CD4-positive, alpha-beta T cell (primary cell): Measurements from ENCODE around the gene ZCWPW1. TPM values are rescaled to one million over a fixed set of nuclear protein-coding genes. Genes with fewer than 3 reads are reported as not detected.
A peak's percentile ranks its signal among the peaks of the same experiment; 100 is the strongest.

Experiments
- ATAC-seq: fragments of 200-7000 bp; cut with Tn5 transposase; one replicate; pipeline ENCODE4 v1.10.0; 2022; ENCODE audit warnings: mild to moderate bottlenecking; ENCODE audit not compliant: poor library complexity
- CTCF ChIA-PET: fragments of 350-600 bp; sonication (Branson Sonifier 250); formaldehyde crosslinking; loops from one replicate; lab custom pipeline; 2021; ENCODE audit warnings: antibody characterized with exemption, inconsistent platforms; lab: Charles Lee
- POLR2A ChIA-PET: fragments of 350-600 bp; sonication (Branson Sonifier 250); formaldehyde crosslinking; loops from one replicate; lab custom pipeline; 2021; ENCODE audit warnings: antibody characterized with exemption, inconsistent platforms; lab: Charles Lee
- DNase-seq, 14 experiments: peaks; one replicate each; pipeline ENCODE4 v3.0.0-alpha.2; 2013 to 2020; ENCODE audit warnings: mixed read lengths in 2 of 14
- H3K27ac ChIP-seq, 2 donors: one replicate each; pipeline versions ENCODE4 v1.5.1 to v1.7.0; 2013; ENCODE audit warnings: low read length in 2 of 2, low read depth in 1 of 2, mild to moderate bottlenecking in 1 of 2
- H3K27me3 ChIP-seq, 2 experiments: 1 replicate in 1 of 2; 2 replicates in 1 of 2; pipeline versions ENCODE4 v1.6.1 to v1.7.0; 2013; ENCODE audit warnings: low read length in 2 of 2, control low read depth in 1 of 2, mild to moderate bottlenecking in 1 of 2, moderate library complexity in 1 of 2; ENCODE audit not compliant: insufficient read depth in 2 of 2, control insufficient read depth in 1 of 2
- H3K36me3 ChIP-seq: one replicate; pipeline ENCODE4 v1.6.1; 2013; ENCODE audit warnings: low read length, control low read depth; ENCODE audit not compliant: insufficient read depth
- H3K4me1 ChIP-seq: one replicate; pipeline ENCODE4 v1.6.1; 2013; ENCODE audit warnings: low read length, control low read depth; ENCODE audit not compliant: insufficient read depth
- H3K4me3 ChIP-seq: one replicate; pipeline ENCODE4 v1.5.1; 2013; ENCODE audit warnings: mild to moderate bottlenecking, low read length, moderate library complexity
- H3K9me3 ChIP-seq, 2 experiments: 1 replicate in 1 of 2; 2 replicates in 1 of 2; pipeline versions ENCODE4 v1.6.1 to v1.7.0; 2013; ENCODE audit warnings: low read length in 2 of 2, mild to moderate bottlenecking in 2 of 2, control low read depth in 1 of 2, moderate library complexity in 1 of 2; ENCODE audit not compliant: control insufficient read depth in 1 of 2, insufficient read depth in 1 of 2
- H3K27ac Mint-ChIP-seq: one replicate; pipeline ENCODE4 v1.8.0; 2020; ENCODE audit warnings: mixed read lengths
- H3K27me3 Mint-ChIP-seq: one replicate; pipeline ENCODE4 v1.8.0; 2021; ENCODE audit warnings: mixed read lengths
- H3K36me3 Mint-ChIP-seq: one replicate; pipeline ENCODE4 v1.8.0; 2021; ENCODE audit warnings: low read depth, mixed read lengths
- H3K4me1 Mint-ChIP-seq: one replicate; pipeline ENCODE4 v1.8.0; 2021; ENCODE audit warnings: low read depth, mixed read lengths
- H3K4me3 Mint-ChIP-seq: one replicate; pipeline ENCODE4 v1.8.0; 2020; ENCODE audit warnings: mild to moderate bottlenecking, mixed read lengths
- H3K9me3 Mint-ChIP-seq: one replicate; pipeline ENCODE4 v1.8.0; 2020; ENCODE audit warnings: mixed read lengths
- intact Hi-C, 2 experiments: fragments of 100-400 bp; cut with DNase I in 1 of 2; cut with micrococcal nuclease in 1 of 2; formaldehyde crosslinking; loops; one replicate each; pipeline versions ENCODE4 v1.15.1 to v1.9.0; 2023 to 2025; cut with DNase I, micrococcal nuclease
- total RNA-seq, 174 experiments: library from RNA in 2 of 174; stranded (reverse) in 2 of 174; gene quantifications; one replicate each; pipeline ENCODE4 v1.2.3 and lab custom pipeline; 2021 to 2026
- TF ChIP-seq, protein P1 (sequence below): fragments of 200-600 bp; IDR thresholded peaks from one replicate; pipeline ENCODE4 v1.8.0; 2022; ENCODE audit warnings: antibody characterized with exemption, mild to moderate bottlenecking

ZCWPW1 gene
- total RNA-seq, 2 experiments from 2014 or later: 4.4 to 6.5 TPM

- Histone ChIP-seq H3K9me3 (no peaks in the 10 kb centered on the region), H3K27ac (no peak overlapping the region), H3K36me3 (no peaks in the 10 kb centered on the region), H3K27me3 (no peaks in the 10 kb centered on the region), H3K4me1 (peaks cover 27% of the 10 kb centered on the region), H3K4me3 (no peak overlapping the region)
- Mint-ChIP-seq H3K27me3 (no peaks in the 10 kb centered on the region), H3K4me1 (peaks cover 15% of the 10 kb centered on the region), H3K36me3 (no peaks in the 10 kb centered on the region), H3K27ac (no peak overlapping the region), H3K9me3 (no peaks in the 10 kb centered on the region), H3K4me3 (no peak overlapping the region)
- no peak for DNase-seq
- ChIA-PET POLR2A (interaction anchor here (1.2 to 2.8 kb wide), 2 partner anchors 9 to 17 kb away, joined by 3 to 10 read pairs; partner anchors contain the start of gene ZCWPW1), CTCF (no interaction called here)
- ATAC-seq: no peak
- TF ChIP-seq, protein P1, sequence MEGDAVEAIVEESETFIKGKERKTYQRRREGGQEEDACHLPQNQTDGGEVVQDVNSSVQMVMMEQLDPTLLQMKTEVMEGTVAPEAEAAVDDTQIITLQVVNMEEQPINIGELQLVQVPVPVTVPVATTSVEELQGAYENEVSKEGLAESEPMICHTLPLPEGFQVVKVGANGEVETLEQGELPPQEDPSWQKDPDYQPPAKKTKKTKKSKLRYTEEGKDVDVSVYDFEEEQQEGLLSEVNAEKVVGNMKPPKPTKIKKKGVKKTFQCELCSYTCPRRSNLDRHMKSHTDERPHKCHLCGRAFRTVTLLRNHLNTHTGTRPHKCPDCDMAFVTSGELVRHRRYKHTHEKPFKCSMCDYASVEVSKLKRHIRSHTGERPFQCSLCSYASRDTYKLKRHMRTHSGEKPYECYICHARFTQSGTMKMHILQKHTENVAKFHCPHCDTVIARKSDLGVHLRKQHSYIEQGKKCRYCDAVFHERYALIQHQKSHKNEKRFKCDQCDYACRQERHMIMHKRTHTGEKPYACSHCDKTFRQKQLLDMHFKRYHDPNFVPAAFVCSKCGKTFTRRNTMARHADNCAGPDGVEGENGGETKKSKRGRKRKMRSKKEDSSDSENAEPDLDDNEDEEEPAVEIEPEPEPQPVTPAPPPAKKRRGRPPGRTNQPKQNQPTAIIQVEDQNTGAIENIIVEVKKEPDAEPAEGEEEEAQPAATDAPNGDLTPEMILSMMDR: no peak
- intact Hi-C loops: no loop called here
Observed at GRCh38 chr7:100446040-100446439, 17.5 kb upstream of the ZCWPW1 start.

DNA sequence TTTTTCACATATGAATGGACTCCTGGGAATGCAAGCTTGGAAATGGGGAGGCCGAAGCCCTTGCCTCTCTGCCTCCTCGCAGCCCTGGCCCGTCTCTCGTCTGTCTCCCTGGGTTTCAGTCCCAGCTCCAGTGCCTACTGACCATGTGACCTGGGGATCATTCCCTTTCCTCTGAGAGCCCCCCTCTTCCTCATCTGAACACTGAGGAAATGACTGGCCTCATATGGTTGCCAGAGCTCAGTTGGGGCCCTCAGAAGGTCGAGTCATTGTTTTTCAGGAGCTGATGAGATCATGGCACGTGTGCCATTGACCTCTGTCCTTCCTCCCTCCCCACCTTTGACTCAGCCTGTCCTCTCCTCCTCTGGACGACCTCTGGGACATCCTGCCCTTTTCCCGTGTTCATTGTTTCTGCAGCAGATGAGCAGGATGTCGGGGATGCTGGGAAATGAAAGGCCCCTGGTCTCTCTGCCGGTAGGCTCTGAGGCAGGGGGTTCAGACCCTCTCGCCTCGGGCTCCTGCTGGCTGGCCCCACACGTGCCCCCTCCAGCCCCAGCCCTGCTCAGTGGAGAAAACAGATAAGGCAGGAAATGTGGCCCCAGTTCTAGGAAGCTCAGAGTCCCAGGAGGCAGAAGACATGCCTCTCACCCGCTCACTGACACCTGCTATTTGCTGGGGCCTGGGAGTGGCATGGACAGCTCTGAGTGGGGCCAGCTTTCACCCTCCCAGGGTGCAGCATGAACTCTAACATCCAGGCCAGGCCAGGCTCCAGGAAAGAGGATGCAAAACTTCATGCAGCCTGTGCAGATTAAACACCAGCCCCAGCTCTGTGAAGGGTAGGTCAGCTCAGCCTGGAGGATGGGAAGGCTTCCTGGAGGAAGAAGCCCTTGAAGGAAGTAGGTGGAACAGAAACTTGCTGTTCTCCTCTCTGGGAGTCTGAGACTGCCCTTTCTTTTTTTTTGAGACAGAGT lies 16.1 kb upstream of the ZCWPW1 start:
- Mint-ChIP-seq H3K4me3 (no peak overlapping the region), H3K27me3 (no peaks in the 10 kb centered on the region), H3K4me1 (peaks cover 6% of the 10 kb centered on the region), H3K9me3 (no peaks in the 10 kb centered on the region), H3K36me3 (no peaks in the 10 kb centered on the region), H3K27ac (no peak overlapping the region)
- TF ChIP-seq, protein P1: no peak
- no peak overlapping the region for H3K27ac ChIP-seq
- ChIA-PET POLR2A (interaction anchor here (0.6 to 2.8 kb wide), 5 partner anchors 8 to 176 kb away, joined by 3 to 10 read pairs (median 3); partner anchors contain the start of genes FBXO24, LRCH4 and ZCWPW1), CTCF (interaction anchor here (0.5 kb wide), 1 partner anchor 97 kb away, joined by 3 read pairs; no protein-coding TSS in a partner anchor)
- ATAC-seq (no peak), DNase-seq (peak in 2 of 14 experiments; percentile 49 to 61)
- no peaks in the 10 kb centered on the region for H3K27me3 ChIP-seq
- no peak overlapping the region for H3K4me3 ChIP-seq
- H3K9me3 ChIP-seq: no peaks in the 10 kb centered on the region
- H3K4me1 ChIP-seq: peaks cover 16% of the 10 kb centered on the region
- no peaks in the 10 kb centered on the region for H3K36me3 ChIP-seq
- intact Hi-C loops: no loop called here

- H3K4me1 Mint-ChIP-seq: peaks cover 6% of the 10 kb centered on the region
- no peak overlapping the region for H3K27ac ChIP-seq
Observed at GRCh38 chr7:100443096-100443840, 14.8 kb upstream of the ZCWPW1 start.

More at GRCh38 chr7:100443096-100443840, 14.8 kb upstream of the ZCWPW1 start:
- Mint-ChIP-seq H3K36me3 (no peaks in the 10 kb centered on the region), H3K4me3 (no peak overlapping the region), H3K27me3 (no peaks in the 10 kb centered on the region), H3K27ac (no peak overlapping the region), H3K9me3 (no peaks in the 10 kb centered on the region)
- H3K27me3 ChIP-seq: no peaks in the 10 kb centered on the region
- peaks cover 16% of the 10 kb centered on the region for H3K4me1 ChIP-seq
- intact Hi-C loops: no loop called here
- ChIA-PET CTCF (interaction anchor here (0.5 kb wide), 1 partner anchor 117 kb away, joined by 4 read pairs; no protein-coding TSS in a partner anchor), POLR2A (interaction anchor here (0.7 to 2.8 kb wide), 2 partner anchors 15 to 105 kb away, joined by 3 to 10 read pairs; partner anchors contain the start of gene ZCWPW1)
- H3K4me3 ChIP-seq: no peak overlapping the region
- ATAC-seq: no peak
- no peaks in the 10 kb centered on the region for H3K36me3 ChIP-seq
- H3K9me3 ChIP-seq: no peaks in the 10 kb centered on the region
- TF ChIP-seq, protein P1: no peak
- peak in 1 of 14 experiments; percentile 23 for DNase-seq
